Measurements from ENCODE around the gene TUFT1. TPM values are rescaled to one million over a fixed set of nuclear protein-coding genes. Genes with fewer than 3 reads are reported as not detected.

The TUFT1 gene
- total RNA-seq, 1 experiment from 2014 or later = 7.9 TPM

DNA sequence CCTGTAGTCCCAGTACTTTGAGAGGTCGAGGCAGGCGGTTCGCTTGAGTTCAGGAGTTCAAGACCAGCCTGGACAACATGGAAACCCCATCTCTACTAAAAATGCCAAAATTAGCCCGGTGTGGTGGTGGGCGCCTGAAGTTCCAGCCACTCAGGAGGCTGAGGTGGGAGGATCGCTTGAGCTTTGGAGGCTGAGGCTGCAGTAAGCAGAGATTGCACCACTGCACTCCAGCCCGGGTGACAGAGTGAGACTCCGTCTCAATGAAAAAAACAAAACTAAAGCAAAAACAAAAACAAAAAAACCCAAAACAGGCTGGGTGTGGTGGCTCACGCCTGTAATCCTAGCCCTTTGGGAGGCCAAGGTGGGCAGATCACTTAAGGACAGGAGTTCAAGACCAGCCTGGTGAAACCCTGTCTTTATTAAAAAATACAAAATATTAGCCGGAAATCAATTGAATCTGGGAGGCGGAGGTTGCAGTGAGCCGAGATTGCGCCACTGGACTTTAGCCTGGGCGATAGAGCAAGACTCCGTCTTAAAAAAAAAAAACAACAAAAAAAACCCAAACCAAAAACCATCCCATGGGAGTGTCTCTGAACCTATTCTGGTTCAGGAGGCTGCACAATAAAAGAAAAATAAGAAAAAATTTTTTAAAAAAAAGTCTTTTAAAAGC lies 30.6 kb upstream of the TUFT1 start (continued):
- TF ChIP-seq, protein P1, sequence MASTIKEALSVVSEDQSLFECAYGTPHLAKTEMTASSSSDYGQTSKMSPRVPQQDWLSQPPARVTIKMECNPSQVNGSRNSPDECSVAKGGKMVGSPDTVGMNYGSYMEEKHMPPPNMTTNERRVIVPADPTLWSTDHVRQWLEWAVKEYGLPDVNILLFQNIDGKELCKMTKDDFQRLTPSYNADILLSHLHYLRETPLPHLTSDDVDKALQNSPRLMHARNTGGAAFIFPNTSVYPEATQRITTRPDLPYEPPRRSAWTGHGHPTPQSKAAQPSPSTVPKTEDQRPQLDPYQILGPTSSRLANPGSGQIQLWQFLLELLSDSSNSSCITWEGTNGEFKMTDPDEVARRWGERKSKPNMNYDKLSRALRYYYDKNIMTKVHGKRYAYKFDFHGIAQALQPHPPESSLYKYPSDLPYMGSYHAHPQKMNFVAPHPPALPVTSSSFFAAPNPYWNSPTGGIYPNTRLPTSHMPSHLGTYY (CRISPR knock-in tag; IDR thresholded peaks at IDR 0.05) = no peak
- TF ChIP-seq ZNF671 (CRISPR knock-in tag; IDR thresholded peaks at IDR 0.05) = no peak

DNA sequence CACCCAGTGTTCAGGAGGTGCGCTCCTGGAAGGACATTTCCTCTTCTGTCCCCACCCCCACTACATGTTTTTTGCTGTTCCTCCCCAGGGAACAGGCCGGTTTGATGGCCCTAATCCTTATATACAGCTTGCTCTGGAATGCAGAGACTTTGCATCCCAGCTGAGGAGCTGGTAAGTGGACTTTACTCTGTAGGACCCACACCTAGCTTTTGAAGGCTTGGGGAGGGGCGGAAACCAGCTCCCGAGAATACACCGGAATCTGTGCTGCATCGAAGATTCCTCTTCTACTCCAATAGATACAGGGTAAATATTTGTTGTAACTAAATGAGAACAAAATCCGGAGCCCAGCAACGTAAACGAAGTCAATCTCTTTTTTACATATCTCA lies 30.1 kb upstream of the TUFT1 start:
- peak overlapping the region; percentile 97 for H3K27ac Mint-ChIP-seq
- POLR2A ChIA-PET = interaction anchor here (0.6 to 4.1 kb wide), 5 partner anchors 30 to 227 kb away, joined by 3 to 56 read pairs (median 4); partner anchors contain the start of gene TUFT1
- peak overlapping the region; percentile 84 for H3K4me3 Mint-ChIP-seq
- peaks cover 39% of the 10 kb centered on the region for H3K4me1 Mint-ChIP-seq
- DNase-seq (ENCODE audit: low spot score) (peak; percentile 51), ATAC-seq (peak; percentile 7)
- no peaks in the 10 kb centered on the region for H3K36me3 Mint-ChIP-seq
- CTCF ChIA-PET = interaction anchor here (1.0 to 2.3 kb wide), 5 partner anchors 11 to 327 kb away, joined by 3 to 12 read pairs (median 4); no protein-coding TSS in a partner anchor
- TF ChIP-seq FOXJ3 (CRISPR knock-in tag; IDR thresholded peaks at IDR 0.05; ENCODE audit: borderline replicate concordance) = no peak
- TF ChIP-seq, protein P2, sequence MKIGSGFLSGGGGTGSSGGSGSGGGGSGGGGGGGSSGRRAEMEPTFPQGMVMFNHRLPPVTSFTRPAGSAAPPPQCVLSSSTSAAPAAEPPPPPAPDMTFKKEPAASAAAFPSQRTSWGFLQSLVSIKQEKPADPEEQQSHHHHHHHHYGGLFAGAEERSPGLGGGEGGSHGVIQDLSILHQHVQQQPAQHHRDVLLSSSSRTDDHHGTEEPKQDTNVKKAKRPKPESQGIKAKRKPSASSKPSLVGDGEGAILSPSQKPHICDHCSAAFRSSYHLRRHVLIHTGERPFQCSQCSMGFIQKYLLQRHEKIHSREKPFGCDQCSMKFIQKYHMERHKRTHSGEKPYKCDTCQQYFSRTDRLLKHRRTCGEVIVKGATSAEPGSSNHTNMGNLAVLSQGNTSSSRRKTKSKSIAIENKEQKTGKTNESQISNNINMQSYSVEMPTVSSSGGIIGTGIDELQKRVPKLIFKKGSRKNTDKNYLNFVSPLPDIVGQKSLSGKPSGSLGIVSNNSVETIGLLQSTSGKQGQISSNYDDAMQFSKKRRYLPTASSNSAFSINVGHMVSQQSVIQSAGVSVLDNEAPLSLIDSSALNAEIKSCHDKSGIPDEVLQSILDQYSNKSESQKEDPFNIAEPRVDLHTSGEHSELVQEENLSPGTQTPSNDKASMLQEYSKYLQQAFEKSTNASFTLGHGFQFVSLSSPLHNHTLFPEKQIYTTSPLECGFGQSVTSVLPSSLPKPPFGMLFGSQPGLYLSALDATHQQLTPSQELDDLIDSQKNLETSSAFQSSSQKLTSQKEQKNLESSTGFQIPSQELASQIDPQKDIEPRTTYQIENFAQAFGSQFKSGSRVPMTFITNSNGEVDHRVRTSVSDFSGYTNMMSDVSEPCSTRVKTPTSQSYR (CRISPR knock-in tag; IDR thresholded peaks at IDR 0.05) = 0 out of 2 replicates have a peak, but pooled peaks have one; percentile 31
- no peaks in the 10 kb centered on the region for H3K27me3 Mint-ChIP-seq (ENCODE audit: low read depth)
- H3K9me3 Mint-ChIP-seq = no peaks in the 10 kb centered on the region

DNA sequence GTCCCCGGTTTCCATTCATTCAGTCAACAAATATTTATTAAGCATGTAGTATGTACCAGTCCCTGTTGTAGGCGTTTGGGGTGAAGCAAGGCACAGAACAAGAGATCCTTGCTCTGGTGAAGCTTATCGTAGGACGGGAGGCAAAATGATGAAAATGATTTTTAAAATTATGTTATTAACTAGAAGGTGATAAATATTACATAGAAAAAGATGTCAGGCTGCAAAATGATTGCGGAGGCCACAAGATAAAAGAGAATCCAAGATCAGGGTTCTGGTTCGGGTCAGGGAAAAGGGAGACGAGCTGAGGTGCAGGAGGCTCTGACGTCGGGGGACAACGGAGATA lies 29.5 kb upstream of the TUFT1 start:
- H3K27ac Mint-ChIP-seq = peak overlapping the region; percentile 97
- DNase-seq (ENCODE audit: low spot score) (no peak), ATAC-seq (no peak)
- no peaks in the 10 kb centered on the region for H3K27me3 Mint-ChIP-seq (ENCODE audit: low read depth)
- ChIA-PET CTCF (interaction anchor here (0.6 to 2.3 kb wide), 14 partner anchors 10 to 326 kb away, joined by 3 to 12 read pairs (median 3); partner anchors contain the start of genes CELF3 and TUFT1), POLR2A (interaction anchor here (0.6 to 4.1 kb wide), 12 partner anchors 9 to 483 kb away, joined by 3 to 56 read pairs (median 4); partner anchors contain the start of genes C2CD4D, POGZ and TUFT1)
- H3K4me1 Mint-ChIP-seq = peaks cover 41% of the 10 kb centered on the region
- H3K4me3 Mint-ChIP-seq = peak overlapping the region; percentile 84
- no peak for TF ChIP-seq MYBL2 (CRISPR knock-in tag; IDR thresholded peaks at IDR 0.05)
- TF ChIP-seq ZNF317 (CRISPR knock-in tag; IDR thresholded peaks at IDR 0.05; ENCODE audit: borderline replicate concordance, low read depth) = no peak
- TF ChIP-seq CREM (CRISPR knock-in tag; IDR thresholded peaks at IDR 0.05) = no peak
- TF ChIP-seq FOXJ3 (CRISPR knock-in tag; IDR thresholded peaks at IDR 0.05; ENCODE audit: borderline replicate concordance) = no peak
- TF ChIP-seq, protein P3, sequence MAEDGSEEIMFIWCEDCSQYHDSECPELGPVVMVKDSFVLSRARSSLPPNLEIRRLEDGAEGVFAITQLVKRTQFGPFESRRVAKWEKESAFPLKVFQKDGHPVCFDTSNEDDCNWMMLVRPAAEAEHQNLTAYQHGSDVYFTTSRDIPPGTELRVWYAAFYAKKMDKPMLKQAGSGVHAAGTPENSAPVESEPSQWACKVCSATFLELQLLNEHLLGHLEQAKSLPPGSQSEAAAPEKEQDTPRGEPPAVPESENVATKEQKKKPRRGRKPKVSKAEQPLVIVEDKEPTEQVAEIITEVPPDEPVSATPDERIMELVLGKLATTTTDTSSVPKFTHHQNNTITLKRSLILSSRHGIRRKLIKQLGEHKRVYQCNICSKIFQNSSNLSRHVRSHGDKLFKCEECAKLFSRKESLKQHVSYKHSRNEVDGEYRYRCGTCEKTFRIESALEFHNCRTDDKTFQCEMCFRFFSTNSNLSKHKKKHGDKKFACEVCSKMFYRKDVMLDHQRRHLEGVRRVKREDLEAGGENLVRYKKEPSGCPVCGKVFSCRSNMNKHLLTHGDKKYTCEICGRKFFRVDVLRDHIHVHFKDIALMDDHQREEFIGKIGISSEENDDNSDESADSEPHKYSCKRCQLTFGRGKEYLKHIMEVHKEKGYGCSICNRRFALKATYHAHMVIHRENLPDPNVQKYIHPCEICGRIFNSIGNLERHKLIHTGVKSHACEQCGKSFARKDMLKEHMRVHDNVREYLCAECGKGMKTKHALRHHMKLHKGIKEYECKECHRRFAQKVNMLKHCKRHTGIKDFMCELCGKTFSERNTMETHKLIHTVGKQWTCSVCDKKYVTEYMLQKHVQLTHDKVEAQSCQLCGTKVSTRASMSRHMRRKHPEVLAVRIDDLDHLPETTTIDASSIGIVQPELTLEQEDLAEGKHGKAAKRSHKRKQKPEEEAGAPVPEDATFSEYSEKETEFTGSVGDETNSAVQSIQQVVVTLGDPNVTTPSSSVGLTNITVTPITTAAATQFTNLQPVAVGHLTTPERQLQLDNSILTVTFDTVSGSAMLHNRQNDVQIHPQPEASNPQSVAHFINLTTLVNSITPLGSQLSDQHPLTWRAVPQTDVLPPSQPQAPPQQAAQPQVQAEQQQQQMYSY (CRISPR knock-in tag; IDR thresholded peaks at IDR 0.05) = no peak
- no peak for TF ChIP-seq JAZF1 (CRISPR knock-in tag; IDR thresholded peaks at IDR 0.05)
- no peak for TF ChIP-seq GRHL2 (CRISPR knock-in tag; IDR thresholded peaks at IDR 0.05; ENCODE audit: insufficient replicate concordance, severe bottlenecking)
- no peaks in the 10 kb centered on the region for H3K36me3 Mint-ChIP-seq
- H3K9me3 Mint-ChIP-seq = no peaks in the 10 kb centered on the region

All from WTC11 (cell line).